CD1c-positive myeloid dendritic cell (primary cell): ENCODE results near the gene CERK.

ENCODE experiments used
- DNase-seq: peaks from one replicate; pipeline ENCODE4 v3.0.0-alpha.2; 2016; ENCODE audit errors: extremely low spot score

The CERK gene

DNA sequence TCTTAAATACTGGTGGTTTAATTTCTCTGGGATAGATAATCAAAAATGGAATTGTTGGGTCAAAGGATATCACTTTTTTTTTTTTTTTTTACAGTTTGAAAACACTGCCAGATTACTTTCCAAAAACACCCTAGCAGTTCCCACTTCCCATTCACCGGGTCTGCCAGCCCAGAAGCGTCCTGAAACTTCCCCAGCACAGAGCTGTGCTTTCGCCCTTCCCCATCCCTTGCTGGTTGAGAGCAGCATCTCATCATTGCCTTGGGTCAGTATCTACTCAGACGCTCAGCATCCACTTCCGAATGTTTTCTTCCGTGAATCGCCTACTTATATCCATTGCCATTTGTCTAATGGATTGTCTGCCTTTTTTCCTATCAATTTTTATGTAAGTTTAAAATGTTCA, 5.5 kb downstream of the CERK start:
- DNase-seq = peak; percentile 47

- DNase-seq = no peak
Observed at GRCh38 chr22:46732041-46732379, 6.0 kb downstream of the CERK start.

- DNase-seq = no peak
Observed at GRCh38 chr22:46731246-46732040, 6.6 kb downstream of the CERK start.

DNA sequence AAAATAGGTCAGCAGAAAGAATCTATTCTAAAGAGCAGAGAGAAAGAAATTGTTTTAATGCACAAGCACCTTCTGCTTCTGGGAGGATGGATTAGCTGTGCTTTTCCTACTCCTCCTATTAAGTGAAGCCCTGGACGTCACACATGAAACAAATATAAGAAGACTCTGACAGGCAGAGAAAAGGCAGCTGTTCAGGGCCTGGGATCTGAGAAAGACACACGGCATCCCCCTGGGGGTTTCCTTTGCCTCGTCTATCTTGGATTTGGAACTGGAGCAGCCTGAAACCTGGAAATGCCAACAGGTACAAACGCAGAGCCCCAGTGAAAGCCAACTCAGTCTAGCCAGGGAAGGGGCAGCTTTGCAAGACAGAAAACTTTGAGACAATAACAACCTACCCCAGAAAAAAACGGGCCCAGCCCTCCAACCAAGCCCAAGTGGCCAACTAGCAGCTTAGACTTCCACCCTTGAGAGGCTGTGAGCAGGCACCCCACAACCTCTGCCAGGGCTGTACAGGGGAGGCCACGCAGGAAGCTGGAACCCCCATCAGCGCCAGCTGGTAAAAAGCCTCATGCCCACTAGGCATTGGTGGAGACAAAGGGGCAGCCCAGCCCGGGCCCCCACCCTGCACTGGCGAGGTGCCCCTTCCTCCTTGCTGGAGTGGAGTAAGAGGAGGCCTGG, 7.3 kb downstream of the CERK start:
- DNase-seq = no peak

GRCh38 chr22:46728470-46728869, 9.6 kb downstream of the CERK start:
- DNase-seq = no peak

DNA sequence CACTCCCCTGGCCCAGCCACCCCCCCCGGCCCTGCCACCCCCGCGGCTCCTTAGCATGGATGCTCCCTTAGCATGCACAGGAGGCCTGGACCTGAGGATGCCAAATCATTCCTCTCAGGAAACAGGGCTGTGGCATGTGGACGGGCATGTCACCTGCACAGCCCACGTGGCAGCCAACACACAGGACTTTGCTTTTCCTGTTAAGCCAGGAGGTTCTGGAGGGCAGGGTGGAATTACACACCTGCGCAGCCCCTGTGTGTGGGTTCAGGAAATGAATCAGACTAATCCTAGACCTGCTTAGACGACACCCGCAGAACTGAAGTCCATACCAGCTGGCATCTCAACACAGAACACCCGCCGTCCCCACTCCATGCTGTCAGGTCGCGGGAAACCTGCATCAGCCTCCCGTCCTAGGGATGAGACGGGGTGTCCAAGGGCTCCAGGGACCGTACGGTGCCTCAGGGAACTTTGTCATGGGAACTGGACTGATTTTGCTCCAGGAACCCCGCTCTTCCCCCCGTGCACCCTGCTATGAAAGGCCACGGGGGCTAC, 10.2 kb downstream of the CERK start:
- DNase-seq = no peak

GRCh38 chr22:46726986-46727317, 11.1 kb downstream of the CERK start:
- no peak for DNase-seq

GRCh38 chr22:46726066-46726985, 11.7 kb downstream of the CERK start:
- DNase-seq = no peak

DNA sequence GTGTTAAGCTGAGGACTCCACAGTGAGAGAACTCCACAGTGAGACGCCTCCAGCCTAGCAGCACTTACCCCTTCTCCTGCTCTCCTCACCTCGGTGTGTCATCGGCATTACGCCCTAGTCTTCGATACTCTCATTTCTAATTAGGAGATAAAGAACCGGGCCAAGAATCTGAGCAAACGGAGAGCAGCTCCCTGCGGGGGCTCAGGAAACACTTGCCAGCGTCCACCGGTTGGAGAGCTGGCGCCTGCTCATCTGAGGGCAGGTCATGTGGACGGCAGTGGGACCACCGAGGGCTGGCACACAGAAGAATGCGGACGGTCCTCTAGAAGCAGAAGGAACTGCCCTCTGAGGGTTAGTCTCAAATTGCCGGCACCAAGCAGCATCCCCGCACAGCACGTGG, 13.0 kb downstream of the CERK start:
- DNase-seq = no peak

- no peak for DNase-seq
Observed at GRCh38 chr22:46723882-46724281, 14.2 kb downstream of the CERK start.

DNA sequence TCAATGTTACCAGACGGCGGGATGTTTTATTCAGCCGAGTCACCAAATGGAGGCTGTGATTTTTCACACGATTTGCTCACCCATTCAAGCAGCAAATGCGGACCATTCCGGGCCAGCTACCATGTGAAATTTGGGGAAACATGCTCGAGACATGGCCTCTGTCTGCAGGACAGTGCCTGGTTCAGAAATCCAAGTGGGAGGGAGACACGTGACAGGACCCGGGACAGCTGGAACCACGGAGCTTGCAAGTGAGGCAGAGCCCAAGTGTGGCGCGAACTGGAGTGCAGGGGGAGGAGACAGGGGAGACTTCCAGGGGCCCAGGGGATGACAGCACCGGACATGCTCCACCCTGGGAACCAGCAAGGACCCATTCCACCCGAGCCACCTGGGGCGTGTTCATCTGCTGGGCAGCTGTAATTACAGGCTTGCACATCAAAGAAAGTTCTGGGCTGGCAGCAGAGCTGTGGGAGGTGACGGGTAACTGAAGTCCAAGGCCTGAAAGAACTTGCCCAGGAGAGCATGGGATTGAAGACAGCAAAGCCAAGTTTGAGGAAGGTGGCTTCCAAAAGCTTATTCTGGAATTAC, 16.5 kb downstream of the CERK start:
- no peak for DNase-seq

GRCh38 chr22:46719921-46720320, 18.1 kb downstream of the CERK start:
- DNase-seq = no peak

- DNase-seq = no peak
Observed at GRCh38 chr22:46714550-46714949, 23.5 kb downstream of the CERK start.

DNA sequence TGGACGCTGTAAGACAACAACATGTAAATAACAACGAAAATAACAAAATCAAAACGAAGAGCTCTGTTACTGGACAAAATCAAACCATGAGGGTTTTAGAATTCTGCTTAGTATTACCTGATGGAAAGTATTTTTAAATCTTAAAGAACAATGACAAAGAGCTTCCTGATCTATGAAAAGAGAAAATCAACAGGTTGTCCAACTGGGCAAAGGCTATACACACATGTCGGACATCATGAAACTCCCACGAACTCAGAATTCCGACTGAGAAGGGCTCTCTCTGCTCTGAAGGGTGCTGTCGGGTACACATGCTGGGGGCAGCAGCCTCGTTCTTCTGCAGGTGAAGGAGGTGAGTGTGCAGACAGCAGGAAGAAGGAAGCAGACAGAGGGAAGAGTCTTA, 25.8 kb downstream of the CERK start:
- no peak for DNase-seq

DNA sequence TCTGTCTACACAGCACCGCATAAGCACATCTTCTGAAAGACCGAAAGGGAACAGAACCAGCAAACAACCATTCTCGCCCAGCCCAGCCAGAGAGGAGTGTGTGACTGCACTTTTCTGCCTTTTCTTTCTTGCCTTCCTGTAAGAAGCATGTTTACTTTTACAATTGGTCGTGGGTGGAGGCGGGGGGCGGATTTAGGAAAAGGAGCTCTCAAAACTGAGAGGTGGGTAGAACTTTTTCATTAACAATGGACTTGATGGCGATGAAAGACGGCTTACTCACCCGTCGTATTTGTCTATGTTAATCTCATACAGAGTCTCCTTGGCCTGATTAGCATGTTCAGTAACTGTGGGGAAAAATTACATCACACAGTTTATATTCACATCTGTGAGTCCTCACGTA, 27.2 kb downstream of the CERK start:
- no peak for DNase-seq

GRCh38 chr22:46708766-46709330, 29.2 kb downstream of the CERK start:
- DNase-seq = no peak

DNA sequence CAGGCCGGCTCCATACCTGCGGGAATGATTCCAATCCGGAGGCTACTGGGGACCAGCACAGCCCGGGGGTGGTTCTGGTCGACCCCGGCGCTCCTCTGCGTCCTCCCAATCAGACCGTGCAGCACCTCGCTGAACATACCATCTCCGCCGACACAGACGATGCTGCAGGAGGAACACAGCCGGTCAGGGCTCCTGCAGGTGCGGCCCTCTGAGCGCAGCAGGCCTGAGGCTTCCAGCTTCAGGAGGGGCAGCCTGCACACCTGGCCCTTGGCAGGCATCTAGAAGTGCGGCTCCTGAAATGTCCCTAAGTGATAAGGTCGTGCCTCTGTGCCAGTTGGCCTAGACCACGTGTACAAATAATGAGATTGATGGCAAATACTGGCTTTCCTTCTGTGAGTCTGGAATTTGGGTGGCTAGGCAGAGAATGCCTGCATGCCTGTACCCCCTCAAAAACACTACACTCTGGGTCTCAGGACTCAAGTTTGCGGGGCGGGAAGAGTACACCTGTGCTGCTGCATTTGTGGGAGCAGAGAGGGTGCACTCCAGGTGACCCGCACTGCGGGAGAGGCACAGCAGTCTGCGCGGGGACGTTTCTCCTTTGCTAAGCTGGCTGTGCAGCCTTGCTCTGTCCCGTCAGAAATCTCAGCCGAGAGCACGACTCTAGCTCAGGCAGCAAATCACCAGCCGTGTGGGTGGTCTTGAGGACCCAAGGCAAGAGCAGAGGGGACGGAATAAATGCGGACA, 30.1 kb downstream of the CERK start:
- DNase-seq = no peak

DNA sequence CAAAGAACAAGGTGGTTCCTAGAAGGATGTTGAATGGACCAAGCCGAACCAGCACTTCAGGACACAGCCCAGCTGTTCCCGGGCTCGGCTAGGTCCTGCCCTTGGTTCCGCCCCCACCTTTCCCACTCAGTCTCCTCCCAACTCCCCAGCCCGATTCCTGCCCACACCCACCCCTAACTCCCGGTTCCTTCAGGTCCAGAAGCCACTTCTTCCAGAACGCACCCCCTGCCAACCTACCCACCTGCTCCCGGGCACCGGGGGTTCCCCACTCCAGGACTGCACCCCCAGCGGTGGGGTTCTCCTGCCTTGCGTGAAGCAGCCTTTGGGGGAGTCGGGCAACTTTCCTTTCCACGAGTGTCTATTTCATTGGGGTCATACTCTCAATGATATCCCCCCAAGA, 30.7 kb downstream of the CERK start:
- DNase-seq = no peak

DNA sequence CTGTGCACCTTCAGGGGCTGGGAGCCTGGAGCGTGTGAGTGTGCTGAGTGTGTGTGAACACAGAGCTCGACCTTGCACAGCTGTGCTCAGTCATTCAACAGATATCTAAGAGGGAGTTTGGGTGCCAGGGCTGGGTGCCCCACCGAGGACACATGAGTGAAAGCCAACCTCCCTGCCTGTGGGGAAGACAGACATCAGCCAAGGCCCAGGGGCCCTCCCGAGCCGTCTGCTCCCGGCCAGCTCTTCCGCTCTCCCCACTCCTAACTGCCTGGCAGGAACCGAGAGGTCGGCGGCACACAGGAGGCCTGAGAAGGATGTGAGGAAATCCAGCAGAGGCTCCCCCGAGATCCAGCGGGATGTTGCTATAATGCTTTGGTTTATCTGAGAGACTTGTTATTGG, 32.0 kb downstream of the CERK start:
- no peak for DNase-seq

- no peak for DNase-seq
Observed at GRCh38 chr22:46703996-46704370, 34.1 kb downstream of the CERK start.
